ENCODE results near the gene HIGD1A.

HIGD1A gene

GRCh38 chr3:42804106-42804830 lies at the start of gene HIGD1A:
Gene HIGD1A (minus strand): TSS chr3:42804490. CDS start chr3:42794253, 10,237 bp downstream.
- DNase-seq (ENCODE audit: low spot score) = peak; percentile 98

- no peak for DNase-seq (ENCODE audit: low spot score)
Measured at GRCh38 chr3:42853739-42854302, 49.5 kb upstream of the HIGD1A start.

- DNase-seq (ENCODE audit: low spot score) = no peak
Measured at GRCh38 chr3:42853056-42853455, 48.8 kb upstream of the HIGD1A start.

GRCh38 chr3:42852441-42852840 lies 48.2 kb upstream of the HIGD1A start:
- DNase-seq (ENCODE audit: low spot score) = no peak

- DNase-seq (ENCODE audit: low spot score) = no peak
Measured at GRCh38 chr3:42851228-42851834, 47.0 kb upstream of the HIGD1A start.

- DNase-seq (ENCODE audit: low spot score) = no peak
Measured at GRCh38 chr3:42850263-42850662, 46.0 kb upstream of the HIGD1A start.

- DNase-seq (ENCODE audit: low spot score) = no peak
Measured at GRCh38 chr3:42849017-42849416, 44.7 kb upstream of the HIGD1A start.

- DNase-seq (ENCODE audit: low spot score) = no peak
Measured at GRCh38 chr3:42847731-42848130, 43.4 kb upstream of the HIGD1A start.

GRCh38 chr3:42846685-42847522 lies 42.6 kb upstream of the HIGD1A start:
- peak; percentile 56 for DNase-seq (ENCODE audit: low spot score)

GRCh38 chr3:42844815-42845214 lies 40.5 kb upstream of the HIGD1A start:
- DNase-seq (ENCODE audit: low spot score) = no peak

- no peak for DNase-seq (ENCODE audit: low spot score)
Measured at GRCh38 chr3:42844412-42844713, 40.1 kb upstream of the HIGD1A start.

- DNase-seq (ENCODE audit: low spot score) = no peak
Measured at GRCh38 chr3:42843713-42844411, 39.6 kb upstream of the HIGD1A start.

- DNase-seq (ENCODE audit: low spot score) = no peak
Measured at GRCh38 chr3:42841332-42841731, 37.0 kb upstream of the HIGD1A start.

GRCh38 chr3:42839616-42840015 lies 35.3 kb upstream of the HIGD1A start:
- peak; percentile 73 for DNase-seq (ENCODE audit: low spot score)

- no peak for DNase-seq (ENCODE audit: low spot score)
Measured at GRCh38 chr3:42838571-42838970, 34.3 kb upstream of the HIGD1A start.

GRCh38 chr3:42836150-42837123 lies 32.1 kb upstream of the HIGD1A start:
- DNase-seq (ENCODE audit: low spot score) = no peak

GRCh38 chr3:42831321-42831713 lies 27.0 kb upstream of the HIGD1A start:
- peak; percentile 80 for DNase-seq (ENCODE audit: low spot score)

GRCh38 chr3:42830437-42831320 lies 26.4 kb upstream of the HIGD1A start:
- DNase-seq (ENCODE audit: low spot score) = peak; percentile 7

GRCh38 chr3:42829628-42830436 lies 25.5 kb upstream of the HIGD1A start:
- no peak for DNase-seq (ENCODE audit: low spot score)
